ENCODE measurements around the gene IL1B.
"Not testable (repeated sequence)": the region's sequence is repeated elsewhere in the genome, so short reads cannot be mapped to it uniquely, and the experiment has no call there.

The IL1B gene

GRCh38 chr2:112849956-112850355 lies 13.4 kb upstream of the IL1B start:
- DNase-seq: no peak

GRCh38 chr2:112848833-112849232 lies 12.3 kb upstream of the IL1B start:
- DNase-seq: no peak

- no peak for DNase-seq
Observed at GRCh38 chr2:112846031-112846430, 9.5 kb upstream of the IL1B start.

- DNase-seq: no peak
Observed at GRCh38 chr2:112843836-112844235, 7.3 kb upstream of the IL1B start.

GRCh38 chr2:112843288-112843687 lies 6.7 kb upstream of the IL1B start:
- DNase-seq: no peak

- no peak for DNase-seq
Observed at GRCh38 chr2:112841295-112842044, 4.9 kb upstream of the IL1B start.

- DNase-seq: no peak
Observed at GRCh38 chr2:112840068-112840445, 3.5 kb upstream of the IL1B start.

GRCh38 chr2:112839407-112840067 lies 3.0 kb upstream of the IL1B start:
- no peak for DNase-seq

- no peak for DNase-seq
Observed at GRCh38 chr2:112836163-112836560, 417 bp downstream of the IL1B start.

GRCh38 chr2:112835536-112836162 lies 930 bp downstream of the IL1B start:
- no peak for DNase-seq

- DNase-seq: no peak
Observed at GRCh38 chr2:112835061-112835501, 1.5 kb downstream of the IL1B start.

- no peak for DNase-seq
Observed at GRCh38 chr2:112834396-112835037, 2.1 kb downstream of the IL1B start.

GRCh38 chr2:112833976-112834375 lies 2.6 kb downstream of the IL1B start:
- no peak for DNase-seq

GRCh38 chr2:112833639-112833931 lies 3.0 kb downstream of the IL1B start:
- not testable (repeated sequence) for DNase-seq

- DNase-seq: no peak
Observed at GRCh38 chr2:112832841-112833638, 3.5 kb downstream of the IL1B start.

GRCh38 chr2:112831946-112832840 lies 4.4 kb downstream of the IL1B start:
- no peak for DNase-seq

GRCh38 chr2:112831513-112831845 lies 5.1 kb downstream of the IL1B start:
- no peak for DNase-seq

GRCh38 chr2:112830682-112831512 lies 5.7 kb downstream of the IL1B start:
- no peak for DNase-seq

- DNase-seq: no peak
Observed at GRCh38 chr2:112829961-112830681, 6.5 kb downstream of the IL1B start.

Measured in activated CD4-positive, alpha-beta T cell treated with anti-CD3 and anti-CD28 coated beads, Interleukin-2, Interleukin-6, amounts not matched to agents 100 ng/mL and 50 ng/mL, durations not matched to agents 16 hours and 8 hours (primary cell).